ENCODE measurements around the gene PRSS22. TPM values are rescaled to one million over a fixed set of nuclear protein-coding genes. Genes with fewer than 3 reads are reported as not detected.

Gene PRSS22
- total and polyA plus RNA-seq, 2 donors (not counting 1 experiment from before 2014, with no cell fraction given): not detected

- ChIA-PET POLR2A (interaction anchor here (1.2 kb wide), 1 partner anchor 20 kb away, joined by 4 read pairs; the partner anchor contains the start of gene FLYWCH2), CTCF (interaction anchor here (1.0 to 2.6 kb wide), 6 partner anchors 18 to 35 kb away, joined by 3 to 10 read pairs (median 4); partner anchors contain the start of gene FLYWCH2)
- Histone ChIP-seq H3K27me3 (replicated peaks in 1 of 4; ENCODE audit: control extremely low read depth in 1 of 4, control insufficient read depth in 3 of 4, insufficient read depth in 4 of 4, low read length in 3 of 4) (no peaks in the 10 kb centered on the region), H3K36me3 (replicated peaks in 1 of 2; ENCODE audit: control extremely low read depth in 1 of 2, control insufficient read depth in 1 of 2, extremely low read depth in 1 of 2, insufficient read depth in 2 of 2, low read length in 1 of 2) (no peaks in the 10 kb centered on the region), H2AFZ (ENCODE audit: insufficient read depth, low read depth, low read length, poor library complexity, severe bottlenecking) (no peak overlapping the region), H3K9me3 (ENCODE audit: control extremely low read depth in 1 of 3, control insufficient read depth in 2 of 3, insufficient read depth in 1 of 3, low read length in 2 of 3) (peaks cover 0 to 4% (median 0%) of the 10 kb centered on the region in 3 donors), H3K27ac (ENCODE audit: low read length in 2 of 2) (no peak overlapping the region), H3K4me2 (replicated peaks; ENCODE audit: low read depth, low read length, poor library complexity, severe bottlenecking) (no peak overlapping the region), H3K79me2 (ENCODE audit: control insufficient read depth, insufficient read depth, low read length) (no peaks in the 10 kb centered on the region), H3K9ac (ENCODE audit: low read length) (no peak overlapping the region), H3K4me3 (ENCODE audit: control extremely low read depth in 1 of 5, extremely low read depth in 1 of 5, insufficient read depth in 1 of 5, low read depth in 2 of 5, low read length in 4 of 5) (no peak overlapping the region), H3K4me1 (ENCODE audit: control insufficient read depth in 2 of 2, insufficient read depth in 2 of 2, low read length in 2 of 2) (peaks cover 14 to 34% of the 10 kb centered on the region in 2 donors), H4K20me1 (ENCODE audit: control insufficient read depth, insufficient read depth, low read length, poor library complexity, severe bottlenecking) (peaks cover 5% of the 10 kb centered on the region)
- Mint-ChIP-seq H3K4me1 (peaks cover 34% of the 10 kb centered on the region), H3K27me3 (no peaks in the 10 kb centered on the region), H3K9me3 (ENCODE audit: insufficient read depth) (no peaks in the 10 kb centered on the region), H3K4me3 (no peak overlapping the region), H3K27ac (peak overlapping the region; percentile 20)
- TF ChIP-seq EZH2 (IDR thresholded peaks at IDR 0.05; ENCODE audit: borderline replicate concordance, insufficient read depth, low read depth, low read length, poor library complexity, severe bottlenecking): no peak
- TF ChIP-seq, protein P1, sequence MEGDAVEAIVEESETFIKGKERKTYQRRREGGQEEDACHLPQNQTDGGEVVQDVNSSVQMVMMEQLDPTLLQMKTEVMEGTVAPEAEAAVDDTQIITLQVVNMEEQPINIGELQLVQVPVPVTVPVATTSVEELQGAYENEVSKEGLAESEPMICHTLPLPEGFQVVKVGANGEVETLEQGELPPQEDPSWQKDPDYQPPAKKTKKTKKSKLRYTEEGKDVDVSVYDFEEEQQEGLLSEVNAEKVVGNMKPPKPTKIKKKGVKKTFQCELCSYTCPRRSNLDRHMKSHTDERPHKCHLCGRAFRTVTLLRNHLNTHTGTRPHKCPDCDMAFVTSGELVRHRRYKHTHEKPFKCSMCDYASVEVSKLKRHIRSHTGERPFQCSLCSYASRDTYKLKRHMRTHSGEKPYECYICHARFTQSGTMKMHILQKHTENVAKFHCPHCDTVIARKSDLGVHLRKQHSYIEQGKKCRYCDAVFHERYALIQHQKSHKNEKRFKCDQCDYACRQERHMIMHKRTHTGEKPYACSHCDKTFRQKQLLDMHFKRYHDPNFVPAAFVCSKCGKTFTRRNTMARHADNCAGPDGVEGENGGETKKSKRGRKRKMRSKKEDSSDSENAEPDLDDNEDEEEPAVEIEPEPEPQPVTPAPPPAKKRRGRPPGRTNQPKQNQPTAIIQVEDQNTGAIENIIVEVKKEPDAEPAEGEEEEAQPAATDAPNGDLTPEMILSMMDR (IDR thresholded peaks at IDR 0.05): no peak
- ATAC-seq (ENCODE audit: low read depth) (no peak), DNase-seq (no peak)
- WGBS (ENCODE audit: insufficient coverage): 98% methylated on average over 5 of the region's 9 CpGs
- intact Hi-C loops (cut with micrococcal nuclease): loop anchor here (10.0 kb wide), 1 partner anchor 748 kb away; the partner anchor contains the start of gene TRAF7
Observed at GRCh38 chr16:2902337-2903130, 44.6 kb upstream of the PRSS22 start.

Measured in B cell (primary cell).